Measurements from ENCODE around the gene TRPM8.

DNA sequence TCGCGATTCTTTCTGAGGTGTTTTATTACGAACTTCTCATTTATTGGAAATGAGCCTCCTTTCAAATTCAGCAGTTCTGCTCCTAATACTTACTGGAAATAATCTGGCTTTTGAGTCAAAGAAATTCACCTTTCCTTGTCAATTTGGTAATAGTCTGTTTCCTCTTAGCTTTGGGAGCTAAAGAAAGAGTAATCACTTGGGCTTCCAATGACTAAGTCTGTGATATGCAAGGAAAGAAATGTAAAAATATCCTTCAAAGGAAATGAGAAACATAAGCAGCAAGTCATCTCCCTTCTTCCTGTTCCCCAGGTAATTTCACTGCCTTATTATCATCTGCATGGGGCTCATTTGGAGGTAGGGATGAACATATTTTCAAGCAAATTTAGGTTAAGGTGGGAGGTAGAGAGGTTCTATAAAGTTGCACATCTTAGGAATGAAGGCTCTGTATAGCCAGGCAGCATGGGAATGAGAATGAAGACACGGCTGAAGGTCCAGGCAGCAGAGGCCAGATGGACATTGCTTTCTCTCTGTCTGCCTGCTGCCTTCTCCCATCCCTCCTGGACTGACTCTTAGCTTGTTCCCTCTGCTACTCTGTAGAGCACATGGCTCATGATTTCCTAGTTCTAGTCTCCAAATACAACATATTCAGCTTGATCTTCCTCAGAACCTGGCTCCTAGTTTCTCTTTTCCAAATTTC lies 134.3 kb downstream of the TRPM8 start:
- no peak for TF ChIP-seq CTCF (IDR thresholded peaks at IDR 0.05; ENCODE audit: low read depth, low read length)
- TF ChIP-seq POLR2A (IDR thresholded peaks at IDR 0.05; ENCODE audit: extremely low read depth, insufficient read length), result no peak
- no peak for TF ChIP-seq MYC (IDR thresholded peaks at IDR 0.05; ENCODE audit: low read depth, low read length)
- TF ChIP-seq MAX (IDR thresholded peaks at IDR 0.05; ENCODE audit: low read depth, low read length), result no peak

Measured in NB4 (cell line).